OCI-LY7 (cell line): Measurements from ENCODE around the gene KRTAP4-16. TPM values are rescaled to one million over a fixed set of nuclear protein-coding genes. Genes with fewer than 3 reads are reported as not detected.
A peak's percentile ranks its signal among the peaks of the same experiment; 100 is the strongest.
"Not testable (repeated sequence)": the region's sequence is repeated elsewhere in the genome, so short reads cannot be mapped to it uniquely, and the experiment has no call there.

Experiments
- BruUV-seq: library from RNA; stranded (reverse); fragments of 400-500 nt; replicated peaks from 2 replicates; lab custom pipeline; 2021; lab: Mats Ljungman, UMichigan
- CTCF ChIA-PET: fragments of 300-600 bp; sonication (Branson Sonifier 250); formaldehyde crosslinking; loops from one replicate; lab custom pipeline; 2022; ENCODE audit warnings: antibody characterized with exemption; ENCODE audit not compliant: unreplicated experiment; lab: Charles Lee
- POLR2A ChIA-PET: fragments of 300-600 bp; sonication (Branson Sonifier 250); formaldehyde crosslinking; loops from one replicate; lab custom pipeline; 2022; ENCODE audit warnings: antibody characterized with exemption; lab: Charles Lee
- DNase-seq: peaks from one replicate; pipeline ENCODE4 v3.0.0-alpha.2; 2015; ENCODE audit warnings: low spot score
- H2AFZ ChIP-seq: fragments of 200-600 bp; sonication (generic), shearing (Covaris generic); 2 replicates; pipeline ENCODE4 v1.6.1; 2014; ENCODE audit warnings: mild to moderate bottlenecking, antibody characterized with exemption, low read length, moderate library complexity
- H3K27ac ChIP-seq: fragments of 200-600 bp; sonication (generic); 2 replicates; pipeline ENCODE4 v1.5.1; 2014; ENCODE audit warnings: mixed run types, low read depth, mild to moderate bottlenecking, moderate library complexity, low read length, inconsistent platforms; ENCODE audit not compliant: poor library complexity, severe bottlenecking
- H3K36me3 ChIP-seq: fragments of 200-600 bp; sonication (generic); 2 replicates; pipeline ENCODE4 v1.6.1; 2014; ENCODE audit warnings: mild to moderate bottlenecking, antibody characterized with exemption, low read length, moderate library complexity, mixed read lengths; ENCODE audit not compliant: insufficient read depth
- H3K4me1 ChIP-seq: fragments of 200-600 bp; sonication (generic); 2 replicates; pipeline ENCODE4 v1.5.1; 2014; ENCODE audit warnings: mild to moderate bottlenecking, low read length; ENCODE audit not compliant: insufficient read depth, poor library complexity, severe bottlenecking
- H3K4me2 ChIP-seq: fragments of 200-600 bp; sonication (generic); 2 replicates; pipeline ENCODE4 v1.6.1; 2014; ENCODE audit warnings: mild to moderate bottlenecking, low read length
- H3K4me3 ChIP-seq: fragments of 200-600 bp; sonication (generic); 2 replicates; pipeline ENCODE4 v1.5.1; 2014; ENCODE audit warnings: mild to moderate bottlenecking, low read depth, low read length; ENCODE audit not compliant: poor library complexity, severe bottlenecking
- H3K79me2 ChIP-seq: fragments of 200-600 bp; sonication (generic); 2 replicates; pipeline ENCODE4 v1.6.1; 2016; ENCODE audit warnings: low read depth, mild to moderate bottlenecking, low read length, moderate library complexity, mixed read lengths; ENCODE audit not compliant: insufficient read depth
- H3K9me2 ChIP-seq: fragments of 200-600 bp; sonication (generic); 2 replicates; pipeline ENCODE4 v1.6.1; 2016; ENCODE audit warnings: mild to moderate bottlenecking, low read length, mixed read lengths; ENCODE audit not compliant: insufficient read depth
- H3K9me3 ChIP-seq: fragments of 200-600 bp; sonication (generic); 2 replicates; pipeline ENCODE4 v1.6.1; 2014; ENCODE audit warnings: mild to moderate bottlenecking, mixed run types, low read length, mixed read lengths
- H4K20me1 ChIP-seq: fragments of 200-600 bp; sonication (generic); 2 replicates; pipeline ENCODE4 v1.6.1; 2014; ENCODE audit warnings: mild to moderate bottlenecking, antibody characterized with exemption, low read length, moderate library complexity, mixed read lengths; ENCODE audit not compliant: insufficient read depth
- EZH2phosphoT487 ChIP-seq: fragments of 200-600 bp; sonication (generic); IDR thresholded peaks from 2 replicates; pipeline ENCODE4 v1.6.1; 2018; ENCODE audit warnings: low read depth, borderline replicate concordance, mild to moderate bottlenecking, mixed run types, antibody characterized with exemption, low read length, moderate library complexity, mixed read lengths
- intact Hi-C: fragments of 100-400 bp; cut with micrococcal nuclease; formaldehyde crosslinking; loops from one replicate; pipeline ENCODE4 v1.10.0; 2022; ENCODE audit not compliant: unreplicated experiment
- total RNA-seq, 2 experiments: library from RNA; depleted of rRNA in 1 of 2; stranded (reverse); fragments of >200 nt in 1 of 2; shearing (Covaris generic) in 1 of 2; gene quantifications; 2 replicates each; pipeline ENCODE4 v1.2.3, GENCODE V29; 2014 to 2022
- TF ChIP-seq, protein P1 (sequence below): fragments of 200-600 bp; sonication (generic); conservative IDR thresholded peaks from 2 replicates; pipeline ENCODE4 v1.5.1; 2014; ENCODE audit warnings: mild to moderate bottlenecking, antibody characterized with exemption, low read length, moderate library complexity, mixed read lengths

KRTAP4-16 gene
- total RNA-seq, 2 experiments from 2014 or later = not detected

DNA sequence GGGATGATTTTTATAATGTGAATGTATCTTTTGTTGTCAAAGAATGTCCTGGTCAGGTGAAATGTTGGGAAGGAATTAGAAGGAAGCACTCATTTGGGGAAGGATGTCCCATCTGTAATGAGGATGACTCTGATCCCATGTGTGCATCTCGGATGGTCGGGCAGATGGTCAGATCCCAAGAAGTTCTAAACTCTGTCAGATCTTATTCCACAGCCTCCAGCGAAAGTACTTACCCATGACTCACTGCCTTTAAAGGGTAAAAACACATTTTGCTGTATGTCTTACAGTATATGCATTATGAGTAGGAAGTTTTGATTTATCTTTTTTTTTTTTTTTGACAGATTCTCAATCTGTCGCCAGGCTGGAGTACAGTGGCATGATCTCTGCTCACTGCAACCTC is 16.7 kb upstream of the KRTAP4-16 start:
- Histone ChIP-seq H3K36me3 (no peaks in the 10 kb centered on the region; the same call in 1 of the 2 replicates), H3K27ac (no peak overlapping the region), H3K79me2 (no peaks in the 10 kb centered on the region), H3K4me2 (no peak overlapping the region), H3K9me2 (no peaks in the 10 kb centered on the region), H3K9me3 (peaks cover 11% of the 10 kb centered on the region; the same call in 1 of the 2 replicates), H2AFZ (no peak overlapping the region), H3K4me3 (no peak overlapping the region), H3K4me1 (peaks cover 20% of the 10 kb centered on the region), H4K20me1 (no peaks in the 10 kb centered on the region)
- TF ChIP-seq, protein P1, sequence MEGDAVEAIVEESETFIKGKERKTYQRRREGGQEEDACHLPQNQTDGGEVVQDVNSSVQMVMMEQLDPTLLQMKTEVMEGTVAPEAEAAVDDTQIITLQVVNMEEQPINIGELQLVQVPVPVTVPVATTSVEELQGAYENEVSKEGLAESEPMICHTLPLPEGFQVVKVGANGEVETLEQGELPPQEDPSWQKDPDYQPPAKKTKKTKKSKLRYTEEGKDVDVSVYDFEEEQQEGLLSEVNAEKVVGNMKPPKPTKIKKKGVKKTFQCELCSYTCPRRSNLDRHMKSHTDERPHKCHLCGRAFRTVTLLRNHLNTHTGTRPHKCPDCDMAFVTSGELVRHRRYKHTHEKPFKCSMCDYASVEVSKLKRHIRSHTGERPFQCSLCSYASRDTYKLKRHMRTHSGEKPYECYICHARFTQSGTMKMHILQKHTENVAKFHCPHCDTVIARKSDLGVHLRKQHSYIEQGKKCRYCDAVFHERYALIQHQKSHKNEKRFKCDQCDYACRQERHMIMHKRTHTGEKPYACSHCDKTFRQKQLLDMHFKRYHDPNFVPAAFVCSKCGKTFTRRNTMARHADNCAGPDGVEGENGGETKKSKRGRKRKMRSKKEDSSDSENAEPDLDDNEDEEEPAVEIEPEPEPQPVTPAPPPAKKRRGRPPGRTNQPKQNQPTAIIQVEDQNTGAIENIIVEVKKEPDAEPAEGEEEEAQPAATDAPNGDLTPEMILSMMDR = no peak
- no peak for DNase-seq
- ChIA-PET POLR2A (no interaction called here), CTCF (no interaction called here)
- BruUV-seq = no TSS peak
- intact Hi-C loops = no loop called here

DNA sequence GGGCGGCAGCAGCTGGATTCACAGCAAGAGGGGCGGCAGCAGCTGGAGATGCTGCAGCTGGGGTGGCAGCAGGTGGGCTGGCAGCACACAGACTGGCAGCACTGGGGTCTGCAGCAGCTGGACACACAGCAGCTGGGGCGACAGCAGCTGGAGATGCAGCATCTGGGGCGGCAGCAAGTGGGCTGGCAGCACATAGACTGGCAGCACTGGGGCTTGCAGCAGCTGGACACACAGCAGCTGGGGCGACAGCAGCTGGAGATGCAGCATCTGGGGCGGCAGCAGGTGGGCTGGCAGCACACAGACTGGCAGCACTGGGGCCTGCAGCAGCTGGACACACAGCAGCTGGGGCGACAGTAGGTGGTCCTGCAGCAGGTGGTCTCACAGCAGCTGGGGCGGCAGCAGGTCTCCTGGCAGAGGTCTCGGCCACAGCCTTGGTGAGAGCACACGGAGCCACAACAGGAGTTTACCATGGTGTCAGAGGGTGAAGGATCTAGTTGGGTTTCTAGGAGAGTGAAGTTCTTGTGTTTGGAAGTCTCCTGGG is 15.9 kb upstream of the KRTAP4-16 start, which contains the start of gene KRTAP4-11:
Gene KRTAP4-11, minus strand, starts transcription at position 528 of the 541 bp plus-strand sequence. Its CDS starts 58 bp downstream, at position 470.
- H3K36me3 ChIP-seq, H2AFZ ChIP-seq, DNase-seq, intact Hi-C loops, H3K4me2 ChIP-seq, BruUV-seq, H3K9me2 ChIP-seq, POLR2A ChIA-PET, H4K20me1 ChIP-seq, CTCF ChIA-PET, H3K4me3 ChIP-seq, H3K79me2 ChIP-seq, H3K27ac ChIP-seq: not testable (repeated sequence)
- peaks cover 20% of the 10 kb centered on the region for H3K4me1 ChIP-seq
- peaks cover 16% of the 10 kb centered on the region; the same call in 1 of the 2 replicates for H3K9me3 ChIP-seq

DNA sequence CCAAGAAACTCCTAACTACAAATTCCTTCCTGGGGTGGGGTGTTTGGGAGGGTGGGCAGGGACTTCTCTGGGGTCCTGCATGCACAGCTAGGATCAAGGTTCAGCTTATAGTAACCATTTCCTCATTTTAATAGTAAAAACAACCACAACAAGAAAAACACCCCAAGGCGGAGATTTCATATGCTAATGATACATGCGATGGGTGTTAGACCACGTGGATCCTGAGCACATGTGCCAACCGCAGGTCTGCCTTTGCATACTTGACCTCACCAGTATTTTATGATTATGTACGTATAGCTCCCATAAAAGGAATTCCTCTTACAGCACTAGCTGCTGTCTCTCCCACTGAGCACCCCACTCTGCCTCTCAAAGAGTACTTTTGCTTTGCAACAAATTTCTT is 14.3 kb upstream of the KRTAP4-16 start:
- Histone ChIP-seq H3K79me2 (no peaks in the 10 kb centered on the region), H2AFZ (no peak overlapping the region), H4K20me1 (no peaks in the 10 kb centered on the region), H3K9me3 (peaks cover 25% of the 10 kb centered on the region; the same call in 1 of the 2 replicates), H3K4me2 (no peak overlapping the region), H3K4me1 (peaks cover 20% of the 10 kb centered on the region), H3K27ac (no peak overlapping the region), H3K4me3 (no peak overlapping the region), H3K9me2 (no peaks in the 10 kb centered on the region), H3K36me3 (no peaks in the 10 kb centered on the region; the same call in 1 of the 2 replicates)
- TF ChIP-seq EZH2phosphoT487 = no peak
- TF ChIP-seq, protein P1 = no peak
- intact Hi-C loops = no loop called here
- POLR2A ChIA-PET = no interaction called here
- DNase-seq = peak; percentile 11
- BruUV-seq = no TSS peak
- CTCF ChIA-PET = no interaction called here
